ENCODE measurements around the gene TYROBP. TPM values are rescaled to one million over a fixed set of nuclear protein-coding genes. Genes with fewer than 3 reads are reported as not detected.

Gene TYROBP
- total and polyA plus RNA-seq, 2 of the 8 experiments (the other 6 are each of a cell fraction or from before 2014, with no cell fraction given) = 0.18 TPM; not detected in 1

- TF ChIP-seq RAD21 (IDR thresholded peaks at IDR 0.05 in 1 of 2, conservative IDR thresholded peaks at IDR 0.05 in 1 of 2; ENCODE audit: low read depth in 2 of 2, low read length in 2 of 2) (no peak), TCF12 (IDR thresholded peaks at IDR 0.05; ENCODE audit: low read depth, low read length) (no peak), NRF1 (IDR thresholded peaks at IDR 0.05; ENCODE audit: low read depth, low read length) (no peak)
Observed at GRCh38 chr19:35907377-35907745, 734 bp downstream of the TYROBP start (continued).

Measured in H1 (cell line).